ENCODE results near the gene CCDC85C. TPM values are rescaled to one million over a fixed set of nuclear protein-coding genes. Genes with fewer than 3 reads are reported as not detected.

CCDC85C gene
- total and polyA plus RNA-seq, 2 experiments from 2014 or later, result 4.5 to 24.9 TPM

- Mint-ChIP-seq H3K4me1 (peaks cover 38% of the 10 kb centered on the region), H3K27me3 (ENCODE audit: insufficient read depth, low read depth, poor library complexity) (peaks cover 2% of the 10 kb centered on the region), H3K36me3 (ENCODE audit: low read depth) (no peaks in the 10 kb centered on the region), H3K4me3 (no peak overlapping the region), H3K27ac (peak overlapping the region; percentile 42), H3K9me3 (no peaks in the 10 kb centered on the region)
- H3K27me3 ChIP-seq (ENCODE audit: insufficient read depth), result no peaks in the 10 kb centered on the region
- no peak overlapping the region for H2AFZ ChIP-seq
- ATAC-seq, result no peak
- H3K4me1 ChIP-seq (ENCODE audit: insufficient read depth), result peaks cover 26% of the 10 kb centered on the region
- no peak overlapping the region for H3K4me2 ChIP-seq
- no peak for DNase-seq (ENCODE audit: low spot score)
- peaks cover 95% of the 10 kb centered on the region for H3K79me2 ChIP-seq (replicated peaks; ENCODE audit: insufficient read depth)
- H3K4me3 ChIP-seq, result no peak overlapping the region
- TF ChIP-seq NANOG (IDR thresholded peaks at IDR 0.05; ENCODE audit: borderline replicate concordance) (no peak), ZNF114 (CRISPR knock-in tag; IDR thresholded peaks at IDR 0.05) (no peak), STAT1 (IDR thresholded peaks at IDR 0.05; ENCODE audit: unreplicated experiment) (no peak), EZH2phosphoT487 (IDR thresholded peaks at IDR 0.05; ENCODE audit: unreplicated experiment) (no peak), POLR2AphosphoS5 (IDR thresholded peaks at IDR 0.05; ENCODE audit: low read depth) (no peak), ZNF462 (CRISPR knock-in tag; IDR thresholded peaks at IDR 0.05) (no peak), REST (IDR thresholded peaks at IDR 0.05; ENCODE audit: unreplicated experiment) (no peak), JUNB (IDR thresholded peaks at IDR 0.05; ENCODE audit: unreplicated experiment) (no peak), CTCF (conservative IDR thresholded peaks at IDR 0.05; ENCODE audit: low read depth in 2 of 2) (no peak), ETS1 (IDR thresholded peaks at IDR 0.05) (no peak), CREB1 (CRISPR knock-in tag; IDR thresholded peaks at IDR 0.05; ENCODE audit: low read depth) (no peak)
- no peaks in the 10 kb centered on the region for H3K36me3 ChIP-seq (ENCODE audit: insufficient read depth)
- peak overlapping the region; percentile 52; the same call in 1 of the 2 replicates for H3K27ac ChIP-seq (ENCODE audit: low read depth)
- H4K20me1 ChIP-seq (replicated peaks; ENCODE audit: insufficient read depth), result peaks cover 54% of the 10 kb centered on the region
- 0 out of 2 replicates have a peak, but pooled peaks cover 6% of the 10 kb centered on the region for H3F3A ChIP-seq (replicated peaks; ENCODE audit: low read depth)
- H3K9me2 ChIP-seq (ENCODE audit: insufficient read depth), result no peaks in the 10 kb centered on the region
Measured at GRCh38 chr14:99475660-99476059, 128.3 kb downstream of the CCDC85C start.
